22Rv1 (cell line): ENCODE measurements around the gene DNAJB12.
"Not testable (repeated sequence)": the region's sequence is repeated elsewhere in the genome, so short reads cannot be mapped to it uniquely, and the experiment has no call there.

Experiments
- CTCF ChIP-seq: fragments of 450-650 bp; IDR thresholded peaks from 2 replicates; pipeline ENCODE4 v1.5.1; 2017; ENCODE audit warnings: mild to moderate bottlenecking
- ZFX ChIP-seq: fragments of 450-650 bp; IDR thresholded peaks from 2 replicates; pipeline ENCODE4 v1.6.1; 2017; ENCODE audit warnings: antibody characterized with exemption, borderline replicate concordance

GRCh38 chr10:72384982-72385381 is 30.3 kb upstream of the DNAJB12 start:
- not testable (repeated sequence) for TF ChIP-seq CTCF, ZFX
